ENCODE measurements around the gene STS.

- TF ChIP-seq EZH2 (IDR thresholded peaks at IDR 0.05; ENCODE audit: insufficient read depth, low read length), result no peak
- no peak for TF ChIP-seq CTCF (IDR thresholded peaks at IDR 0.05; ENCODE audit: insufficient read depth, low read depth, low read length)
Observed at GRCh38 chrX:7112071-7112470, 35.4 kb upstream of the STS start.

Data from astrocyte (in vitro differentiated cells and primary cell).